ENCODE results near the gene CAMK1D. TPM values are rescaled to one million over a fixed set of nuclear protein-coding genes. Genes with fewer than 3 reads are reported as not detected.

Gene CAMK1D
- total and polyA plus RNA-seq, 8 donors, result 1.4 to 26.9 (median 3.9) TPM

- WGBS, 5 donors, result 69 to 75% (median 73%) methylated on average over 10 to 14 of the region's 14 CpGs
- H3K27ac ChIP-seq, result no peak overlapping the region
- intact Hi-C loops (cut with DNase I; ENCODE audit: low total_unique reads), result no loop called here
Observed at GRCh38 chr10:12847361-12847975, 498.1 kb downstream of the CAMK1D start.

GRCh38 chr10:12848439-12849173, 499.3 kb downstream of the CAMK1D start:
- TF ChIP-seq POLR2AphosphoS5 (IDR thresholded peaks at IDR 0.05) (no peak), POLR2A (IDR thresholded peaks at IDR 0.05) (no peak), CTCF (IDR thresholded peaks at IDR 0.05) (no peak), EP300 (IDR thresholded peaks at IDR 0.05) (no peak)
- no peak overlapping the region for H3K27ac ChIP-seq
- intact Hi-C loops (cut with DNase I; ENCODE audit: low total_unique reads), result no loop called here
- peaks cover 6 to 23% (median 7%) of the 10 kb centered on the region in 4 donors for H3K4me1 ChIP-seq
- 83 to 86% (median 84%) methylated on average over 10 to 11 of the region's 11 CpGs for WGBS, 5 donors
- H3K4me3 ChIP-seq, result no peak overlapping the region
- H3K36me3 ChIP-seq, result no peaks in the 10 kb centered on the region
- no peak for DNase-seq
- no peaks in the 10 kb centered on the region for H3K9me3 ChIP-seq
- H3K27me3 ChIP-seq, result peaks cover 0 to 9% (median 0%) of the 10 kb centered on the region in 3 donors

More at GRCh38 chr10:12847361-12847975, 498.1 kb downstream of the CAMK1D start:
- TF ChIP-seq CTCF (IDR thresholded peaks at IDR 0.05) (no peak), POLR2A (IDR thresholded peaks at IDR 0.05) (no peak), POLR2AphosphoS5 (IDR thresholded peaks at IDR 0.05) (no peak), EP300 (IDR thresholded peaks at IDR 0.05) (no peak)
- no peaks in the 10 kb centered on the region for H3K9me3 ChIP-seq
- H3K36me3 ChIP-seq, result no peaks in the 10 kb centered on the region
- H3K4me3 ChIP-seq, result no peak overlapping the region
- peaks cover 6 to 23% (median 7%) of the 10 kb centered on the region in 4 donors for H3K4me1 ChIP-seq
- peak in 1 of 2 donors; percentile 23 for DNase-seq
- peaks cover 0 to 9% (median 0%) of the 10 kb centered on the region in 3 donors for H3K27me3 ChIP-seq

GRCh38 chr10:12849319-12850181, 500.2 kb downstream of the CAMK1D start:
- TF ChIP-seq CTCF (IDR thresholded peaks at IDR 0.05) (no peak), EP300 (IDR thresholded peaks at IDR 0.05) (no peak), POLR2A (IDR thresholded peaks at IDR 0.05) (no peak), POLR2AphosphoS5 (IDR thresholded peaks at IDR 0.05) (no peak)

GRCh38 chr10:12852687-12853086, 503.3 kb downstream of the CAMK1D start:
- intact Hi-C loops (cut with DNase I; ENCODE audit: low total_unique reads), result no loop called here
- no peaks in the 10 kb centered on the region for H3K36me3 ChIP-seq
- H3K4me1 ChIP-seq, result peaks cover 0 to 11% (median 0%) of the 10 kb centered on the region in 4 donors
- no peak for TF ChIP-seq POLR2A (IDR thresholded peaks at IDR 0.05)
- TF ChIP-seq POLR2AphosphoS5 (IDR thresholded peaks at IDR 0.05), result no peak
- no peak for TF ChIP-seq EP300 (IDR thresholded peaks at IDR 0.05)
- TF ChIP-seq CTCF (IDR thresholded peaks at IDR 0.05), result no peak
- DNase-seq, result no peak
- H3K27me3 ChIP-seq, result peaks cover 0 to 5% (median 0%) of the 10 kb centered on the region in 3 donors
- H3K27ac ChIP-seq, result no peak overlapping the region
- H3K9me3 ChIP-seq, result no peaks in the 10 kb centered on the region
- H3K4me3 ChIP-seq, result no peak overlapping the region
- 86 to 91% (median 87%) methylated on average over 2 of the region's 2 CpGs for WGBS, 5 donors

More at GRCh38 chr10:12849319-12850181, 500.2 kb downstream of the CAMK1D start:
- WGBS, 5 donors, result 47 to 57% (median 50%) methylated on average over 20 of the region's 20 CpGs
- peak in 1 of 2 donors; percentile 62 for DNase-seq
- Histone ChIP-seq H3K9me3 (no peaks in the 10 kb centered on the region), H3K4me1 (peaks cover 4 to 18% (median 5%) of the 10 kb centered on the region in 4 donors), H3K36me3 (no peaks in the 10 kb centered on the region), H3K27me3 (peaks cover 0 to 9% (median 0%) of the 10 kb centered on the region in 3 donors), H3K27ac (no peak overlapping the region), H3K4me3 (no peak overlapping the region)
- intact Hi-C loops (cut with DNase I; ENCODE audit: low total_unique reads), result no loop called here

Measured in stomach (tissue), 9 donors.